Liver (tissue), 9 donors: ENCODE results near the gene MED14. TPM values are rescaled to one million over a fixed set of nuclear protein-coding genes. Genes with fewer than 3 reads are reported as not detected.

Source experiments
- DNase-seq: peaks from one replicate; pipeline ENCODE4 v3.0.0-alpha.2; 2017; ENCODE audit warnings: low spot score
- H3K27ac ChIP-seq, 2 donors: one replicate each; pipeline ENCODE4 v1.7.0; 2013; ENCODE audit warnings: inconsistent platforms in 2 of 2, low read length in 2 of 2, control low read depth in 1 of 2, low read depth in 1 of 2, mild to moderate bottlenecking in 1 of 2
- H3K27me3 ChIP-seq, 4 donors: one replicate each; pipeline versions ENCODE4 v1.6.1 to v1.7.0; 2013; ENCODE audit warnings: low read length in 3 of 4, inconsistent platforms in 1 of 4, mild to moderate bottlenecking in 1 of 4, moderate library complexity in 1 of 4; ENCODE audit not compliant: control insufficient read depth in 4 of 4, insufficient read depth in 4 of 4
- H3K36me3 ChIP-seq, 4 donors: one replicate each; pipeline versions ENCODE4 v1.6.1 to v1.7.0; 2013; ENCODE audit warnings: low read length in 3 of 4, mild to moderate bottlenecking in 3 of 4, low read depth in 1 of 4, moderate library complexity in 1 of 4; ENCODE audit not compliant: control insufficient read depth in 4 of 4, insufficient read depth in 3 of 4
- H3K4me1 ChIP-seq, 4 donors: one replicate each; pipeline versions ENCODE4 v1.6.1 to v1.7.0; 2013; ENCODE audit warnings: low read length in 3 of 4, mild to moderate bottlenecking in 3 of 4, moderate library complexity in 1 of 4; ENCODE audit not compliant: control insufficient read depth in 4 of 4, insufficient read depth in 4 of 4
- H3K4me3 ChIP-seq, 3 donors: one replicate each; pipeline versions ENCODE4 v1.6.1 to v1.7.0; 2013; ENCODE audit warnings: low read length in 3 of 3, control low read depth in 1 of 3, low read depth in 1 of 3, mild to moderate bottlenecking in 1 of 3
- H3K9ac ChIP-seq, 2 donors: one replicate each; pipeline ENCODE4 v1.7.0; 2013; ENCODE audit warnings: low read length in 2 of 2, mild to moderate bottlenecking in 2 of 2, moderate library complexity in 2 of 2, control low read depth in 1 of 2, low read depth in 1 of 2
- H3K9me3 ChIP-seq, 4 donors: one replicate each; pipeline versions ENCODE4 v1.6.1 to v1.7.0; 2013; ENCODE audit warnings: low read length in 3 of 4; ENCODE audit not compliant: control insufficient read depth in 4 of 4
- CTCF ChIP-seq: fragments of 150-350 bp; IDR thresholded peaks from 2 replicates; pipeline ENCODE4 v1.5.1; 2017; ENCODE audit warnings: improper control_type of control experiment, low read depth, low read length; ENCODE audit not compliant: missing input control
- EGR1 ChIP-seq, 2 donors: IDR thresholded peaks; 2 replicates each; pipeline ENCODE4 v1.6.1; 2016 to 2018; ENCODE audit warnings: antibody characterized with exemption in 2 of 2, low read depth in 2 of 2
- FOXA2 ChIP-seq: IDR thresholded peaks from 2 replicates; pipeline ENCODE4 v1.6.1; 2016; ENCODE audit warnings: antibody characterized with exemption
- GABPA ChIP-seq, 2 donors: IDR thresholded peaks in 1 of 2; conservative IDR thresholded peaks in 1 of 2; 2 replicates each; pipeline ENCODE4 v1.6.1; 2016; ENCODE audit warnings: antibody characterized with exemption in 2 of 2, mild to moderate bottlenecking in 1 of 2, moderate library complexity in 1 of 2
- HNF4A ChIP-seq, 2 donors: conservative IDR thresholded peaks; 2 replicates each; pipeline ENCODE4 v1.6.1; 2016; ENCODE audit warnings: antibody characterized with exemption in 2 of 2, mild to moderate bottlenecking in 2 of 2
- JUND ChIP-seq, 2 donors: IDR thresholded peaks; 2 replicates each; pipeline ENCODE4 v1.6.1; 2016; ENCODE audit warnings: antibody characterized with exemption in 2 of 2
- NR2F2 ChIP-seq: IDR thresholded peaks from 2 replicates; pipeline ENCODE4 v1.6.1; 2016; ENCODE audit warnings: antibody characterized with exemption
- RAD21 ChIP-seq, 2 donors: IDR thresholded peaks; 2 replicates each; pipeline ENCODE4 v1.6.1; 2016; ENCODE audit warnings: antibody characterized with exemption in 2 of 2, mild to moderate bottlenecking in 2 of 2
- REST ChIP-seq: IDR thresholded peaks from 2 replicates; pipeline ENCODE4 v1.6.1; 2016; ENCODE audit warnings: antibody characterized with exemption, mild to moderate bottlenecking
- YY1 ChIP-seq: IDR thresholded peaks from 2 replicates; pipeline ENCODE4 v1.6.1; 2016; ENCODE audit warnings: antibody characterized with exemption, mild to moderate bottlenecking
- WGBS: extraction: QIAGEN DNeasy Blood & Tissue Kit; methylation state at CpG from one replicate; pipeline ENCODE4 v1.1.7; 2013; 5-methylcytosine and 5-hydroxymethylcytosine counted together
- polyA plus RNA-seq, 2 donors: library from polyadenylated mRNA; stranded (reverse) in 1 of 2; unstranded in 1 of 2; fragments of 200-250 nt in 1 of 2; fragments of >200 nt in 1 of 2; fragmentation: Nextera tagmentation in 1 of 2; extraction: Ambion mirVana in 1 of 2; gene quantifications; one replicate each; pipeline versions ENCODE4 v1.2.1 to v1.2.3, GENCODE V29; 2013 to 2015
- total RNA-seq, 2 donors: library from RNA; depleted of rRNA; stranded (reverse); fragments of >200 nt; gene quantifications; one replicate each; pipeline ENCODE4 v1.2.3, GENCODE V29; 2014
- TF ChIP-seq, protein P1 (sequence below): IDR thresholded peaks from 2 replicates; pipeline ENCODE4 v1.6.1; 2016; ENCODE audit warnings: antibody characterized with exemption
- donor health status: healthy.
- donor health status: healthy.
- donor health status: healthy.
- donor health status: healthy.
- donor health status: healthy.

Gene MED14
- total and polyA plus RNA-seq, 4 donors, result 5.5 to 20.1 (median 7.0) TPM

- TF ChIP-seq CTCF, result no peak
Measured at GRCh38 chrX:40722930-40723329, 12.4 kb downstream of the MED14 start (continued).

DNA sequence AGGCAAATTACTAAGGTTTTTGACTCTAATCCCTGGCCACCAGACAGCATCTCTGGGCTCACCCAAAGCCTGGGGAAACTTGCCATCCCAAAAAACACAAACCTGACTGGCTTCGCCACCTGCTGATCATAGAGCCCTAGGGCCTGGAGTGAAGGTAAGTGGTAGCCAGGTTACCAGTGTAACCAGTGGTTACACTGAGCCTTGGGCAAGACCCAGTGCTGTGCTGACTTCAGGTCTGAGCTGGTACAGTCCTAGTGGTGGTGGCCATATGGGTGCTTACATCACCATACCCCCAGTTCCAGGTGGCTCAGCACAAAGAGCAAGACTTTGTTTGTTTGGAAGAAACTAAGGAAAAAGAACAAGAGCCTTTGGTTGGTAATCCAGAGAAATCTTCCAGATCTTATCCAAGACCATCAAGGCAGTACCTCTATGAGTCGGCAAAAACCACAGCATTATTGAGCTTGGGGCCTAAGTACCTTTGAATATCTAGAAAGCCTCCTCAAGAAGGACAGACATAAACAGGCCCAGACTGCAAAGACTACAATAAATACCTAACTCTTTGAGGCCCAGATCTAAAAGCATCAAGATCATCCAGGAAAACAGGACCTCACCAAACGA is 13.7 kb downstream of the MED14 start:
- Histone ChIP-seq H3K9ac (no peak overlapping the region), H3K4me1 (peaks cover 0 to 3% (median under 1%) of the 10 kb centered on the region in 4 donors), H3K4me3 (no peak overlapping the region), H3K9me3 (no peaks in the 10 kb centered on the region), H3K36me3 (peaks cover 0 to 9% (median under 1%) of the 10 kb centered on the region in 4 donors), H3K27me3 (no peaks in the 10 kb centered on the region), H3K27ac (no peak overlapping the region)
- WGBS, result 90% methylated on average over 3 of the region's 3 CpGs
- TF ChIP-seq JUND (IDR thresholded peaks at IDR 0.05) (no peak), RAD21 (IDR thresholded peaks at IDR 0.05) (no peak), REST (no peak), CTCF (no peak), FOXA2 (no peak)
- TF ChIP-seq, protein P1, sequence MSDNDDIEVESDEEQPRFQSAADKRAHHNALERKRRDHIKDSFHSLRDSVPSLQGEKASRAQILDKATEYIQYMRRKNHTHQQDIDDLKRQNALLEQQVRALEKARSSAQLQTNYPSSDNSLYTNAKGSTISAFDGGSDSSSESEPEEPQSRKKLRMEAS, result no peak
- no peak for DNase-seq

- WGBS, result 96% methylated on average over 8 of the region's 8 CpGs
- peaks cover 0 to 3% (median 0%) of the 10 kb centered on the region in 4 donors for H3K4me1 ChIP-seq
- peaks cover 0 to 9% (median under 1%) of the 10 kb centered on the region in 4 donors for H3K36me3 ChIP-seq
- no peak for DNase-seq
- H3K27me3 ChIP-seq, result no peaks in the 10 kb centered on the region
- H3K27ac ChIP-seq, result no peak overlapping the region
- no peak overlapping the region for H3K9ac ChIP-seq
- no peak overlapping the region for H3K4me3 ChIP-seq
- H3K9me3 ChIP-seq, result no peaks in the 10 kb centered on the region
- no peak for TF ChIP-seq EGR1 (IDR thresholded peaks at IDR 0.05; ENCODE audit: low read depth in 2 of 2)
- TF ChIP-seq CTCF, result no peak
- TF ChIP-seq, protein P1, result no peak
- no peak for TF ChIP-seq YY1
- no peak for TF ChIP-seq HNF4A (conservative IDR thresholded peaks at IDR 0.05)
- TF ChIP-seq REST, result no peak
- TF ChIP-seq GABPA (IDR thresholded peaks at IDR 0.05 in 1 of 2, conservative IDR thresholded peaks at IDR 0.05 in 1 of 2), result no peak
- no peak for TF ChIP-seq NR2F2
- TF ChIP-seq FOXA2, result no peak
Measured at GRCh38 chrX:40720792-40721191, 14.6 kb downstream of the MED14 start.
